Breast epithelium (tissue), 3 donors: Measurements from ENCODE around the gene EPB41L2.

Experiments
- CTCF ChIP-seq, 3 donors: fragments of 450-650 bp; IDR thresholded peaks; one replicate each; pipeline ENCODE4 v1.5.1; 2016 to 2017; ENCODE audit warnings: antibody characterized with exemption in 3 of 3, mild to moderate bottlenecking in 3 of 3, moderate library complexity in 3 of 3
- POLR2A ChIP-seq: fragments of 450-650 bp; IDR thresholded peaks from one replicate; pipeline ENCODE4 v1.6.1; 2016; ENCODE audit warnings: antibody characterized with exemption, mild to moderate bottlenecking, moderate library complexity
- POLR2AphosphoS5 ChIP-seq, 3 donors: sonication (generic); formaldehyde crosslinking; IDR thresholded peaks; one replicate each; pipeline ENCODE4 v1.6.1; 2017; ENCODE audit warnings: antibody characterized with exemption in 3 of 3

- TF ChIP-seq CTCF (IDR thresholded peaks at IDR 0.05) (no peak), POLR2A (no peak), POLR2AphosphoS5 (IDR thresholded peaks at IDR 0.05) (no peak)
These were observed 229.5 kb downstream of the EPB41L2 start for GRCh38 chr6:130833569-130833968.
